Measurements from ENCODE around the gene TIGD4. TPM values are rescaled to one million over a fixed set of nuclear protein-coding genes. Genes with fewer than 3 reads are reported as not detected.

Gene TIGD4
- total and polyA plus RNA-seq, 2 of the 13 experiments (the other 11 are each of a cell fraction or from before 2014, with no cell fraction given) = 0.15 to 0.62 TPM

DNA sequence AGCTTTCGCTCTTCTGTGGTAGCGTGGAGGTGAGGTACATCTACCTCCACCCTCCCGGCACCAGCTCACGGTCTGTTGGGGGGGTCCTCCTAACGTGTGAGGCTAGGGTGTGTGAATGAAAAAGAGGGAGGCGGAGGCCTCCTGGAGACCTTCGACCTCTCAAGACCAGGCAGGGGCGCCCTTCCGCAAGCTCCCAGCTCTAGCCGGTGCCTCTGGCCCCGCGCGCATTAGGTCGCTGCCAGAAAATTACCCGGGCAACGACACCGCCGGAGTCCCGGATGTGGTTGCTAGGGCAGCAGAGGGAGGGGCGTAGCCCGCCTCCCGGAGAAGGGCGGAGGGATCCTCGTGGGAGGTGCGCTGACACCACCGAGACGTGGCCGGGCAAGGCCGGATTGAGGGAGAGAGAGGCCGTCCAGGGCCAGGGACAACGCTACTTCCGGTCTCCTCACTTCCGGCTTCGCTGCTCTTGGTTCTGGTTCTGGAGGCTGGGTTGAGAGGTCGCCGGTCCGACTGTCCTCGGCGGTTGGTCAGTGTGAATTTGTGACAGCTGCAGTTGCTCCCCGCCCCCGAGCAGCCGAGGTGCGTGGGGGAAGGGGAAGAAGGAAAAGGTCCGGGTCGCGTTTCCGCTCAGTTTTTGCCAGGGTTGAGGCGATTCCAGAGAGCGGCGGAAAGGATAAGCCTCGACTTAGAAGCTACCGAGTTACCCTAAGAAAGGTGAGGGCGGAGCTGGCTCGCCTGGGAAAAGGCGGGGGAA is at the start of gene TIGD4, which contains the start of gene ARFIP1 (continued):
- TF ChIP-seq SMAD1 (CRISPR knock-in tag; IDR thresholded peaks at IDR 0.05; ENCODE audit: borderline replicate concordance, low read depth) (0 out of 2 replicates have a peak, but pooled peaks have one; percentile 66), SATB2 (CRISPR knock-in tag; IDR thresholded peaks at IDR 0.05) (no peak), FLYWCH1 (CRISPR knock-in tag; IDR thresholded peaks at IDR 0.05) (no peak), XRCC5 (optimal IDR thresholded peaks at IDR 0.05; ENCODE audit: low read length) (peak; percentile 18), ZNF10 (CRISPR knock-in tag; IDR thresholded peaks at IDR 0.05; ENCODE audit: borderline replicate concordance, low read depth) (no peak), ZNF33A (CRISPR knock-in tag; IDR thresholded peaks at IDR 0.05; ENCODE audit: borderline replicate concordance) (no peak; the same call in 1 of the 2 replicates), MYNN (CRISPR knock-in tag; IDR thresholded peaks at IDR 0.05; ENCODE audit: low read depth) (no peak; the same call in 1 of the 2 replicates), ZNF274 (CRISPR knock-in tag; IDR thresholded peaks at IDR 0.05) (peak; percentile 78), ZNF572 (CRISPR knock-in tag; IDR thresholded peaks at IDR 0.05) (0 out of 2 replicates have a peak, but pooled peaks have one; percentile 53), FOXC1 (CRISPR knock-in tag; IDR thresholded peaks at IDR 0.05; ENCODE audit: borderline replicate concordance) (peak; percentile 81; the same call in 1 of the 2 replicates), HNRNPLL (IDR thresholded peaks at IDR 0.05; ENCODE audit: low read depth, low read length, poor library complexity, severe bottlenecking) (peak; percentile 85), THAP11 (CRISPR knock-in tag; IDR thresholded peaks at IDR 0.05) (peak; percentile 94), NCOA1 (CRISPR knock-in tag; IDR thresholded peaks at IDR 0.05) (peak; percentile 94), ZSCAN31 (CRISPR knock-in tag; IDR thresholded peaks at IDR 0.05; ENCODE audit: low read depth) (peak; percentile 69; the same call in 1 of the 2 replicates), SCMH1 (CRISPR knock-in tag; IDR thresholded peaks at IDR 0.05; ENCODE audit: borderline replicate concordance) (no peak), YEATS2 (CRISPR knock-in tag; IDR thresholded peaks at IDR 0.05; ENCODE audit: borderline replicate concordance) (peak; percentile 89)
- TF ChIP-seq, protein P1, sequence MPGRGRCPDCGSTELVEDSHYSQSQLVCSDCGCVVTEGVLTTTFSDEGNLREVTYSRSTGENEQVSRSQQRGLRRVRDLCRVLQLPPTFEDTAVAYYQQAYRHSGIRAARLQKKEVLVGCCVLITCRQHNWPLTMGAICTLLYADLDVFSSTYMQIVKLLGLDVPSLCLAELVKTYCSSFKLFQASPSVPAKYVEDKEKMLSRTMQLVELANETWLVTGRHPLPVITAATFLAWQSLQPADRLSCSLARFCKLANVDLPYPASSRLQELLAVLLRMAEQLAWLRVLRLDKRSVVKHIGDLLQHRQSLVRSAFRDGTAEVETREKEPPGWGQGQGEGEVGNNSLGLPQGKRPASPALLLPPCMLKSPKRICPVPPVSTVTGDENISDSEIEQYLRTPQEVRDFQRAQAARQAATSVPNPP (CRISPR knock-in tag; IDR thresholded peaks at IDR 0.05) = peak; percentile 67; the same call in 1 of the 2 replicates
- TF ChIP-seq, protein P2, sequence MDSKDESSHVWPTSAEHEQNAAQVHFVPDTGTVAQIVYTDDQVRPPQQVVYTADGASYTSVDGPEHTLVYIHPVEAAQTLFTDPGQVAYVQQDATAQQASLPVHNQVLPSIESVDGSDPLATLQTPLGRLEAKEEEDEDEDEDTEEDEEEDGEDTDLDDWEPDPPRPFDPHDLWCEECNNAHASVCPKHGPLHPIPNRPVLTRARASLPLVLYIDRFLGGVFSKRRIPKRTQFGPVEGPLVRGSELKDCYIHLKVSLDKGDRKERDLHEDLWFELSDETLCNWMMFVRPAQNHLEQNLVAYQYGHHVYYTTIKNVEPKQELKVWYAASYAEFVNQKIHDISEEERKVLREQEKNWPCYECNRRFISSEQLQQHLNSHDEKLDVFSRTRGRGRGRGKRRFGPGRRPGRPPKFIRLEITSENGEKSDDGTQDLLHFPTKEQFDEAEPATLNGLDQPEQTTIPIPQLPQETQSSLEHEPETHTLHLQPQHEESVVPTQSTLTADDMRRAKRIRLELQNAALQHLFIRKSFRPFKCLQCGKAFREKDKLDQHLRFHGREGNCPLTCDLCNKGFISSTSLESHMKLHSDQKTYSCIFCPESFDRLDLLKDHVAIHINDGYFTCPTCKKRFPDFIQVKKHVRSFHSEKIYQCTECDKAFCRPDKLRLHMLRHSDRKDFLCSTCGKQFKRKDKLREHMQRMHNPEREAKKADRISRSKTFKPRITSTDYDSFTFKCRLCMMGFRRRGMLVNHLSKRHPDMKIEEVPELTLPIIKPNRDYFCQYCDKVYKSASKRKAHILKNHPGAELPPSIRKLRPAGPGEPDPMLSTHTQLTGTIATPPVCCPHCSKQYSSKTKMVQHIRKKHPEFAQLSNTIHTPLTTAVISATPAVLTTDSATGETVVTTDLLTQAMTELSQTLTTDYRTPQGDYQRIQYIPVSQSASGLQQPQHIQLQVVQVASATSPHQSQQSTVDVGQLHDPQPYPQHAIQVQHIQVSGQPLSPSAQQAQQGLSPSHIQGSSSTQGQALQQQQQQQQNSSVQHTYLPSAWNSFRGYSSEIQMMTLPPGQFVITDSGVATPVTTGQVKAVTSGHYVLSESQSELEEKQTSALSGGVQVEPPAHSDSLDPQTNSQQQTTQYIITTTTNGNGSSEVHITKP (CRISPR knock-in tag; IDR thresholded peaks at IDR 0.05; ENCODE audit: low read depth) = no peak; the same call in 1 of the 2 replicates
- TF ChIP-seq, protein P3, sequence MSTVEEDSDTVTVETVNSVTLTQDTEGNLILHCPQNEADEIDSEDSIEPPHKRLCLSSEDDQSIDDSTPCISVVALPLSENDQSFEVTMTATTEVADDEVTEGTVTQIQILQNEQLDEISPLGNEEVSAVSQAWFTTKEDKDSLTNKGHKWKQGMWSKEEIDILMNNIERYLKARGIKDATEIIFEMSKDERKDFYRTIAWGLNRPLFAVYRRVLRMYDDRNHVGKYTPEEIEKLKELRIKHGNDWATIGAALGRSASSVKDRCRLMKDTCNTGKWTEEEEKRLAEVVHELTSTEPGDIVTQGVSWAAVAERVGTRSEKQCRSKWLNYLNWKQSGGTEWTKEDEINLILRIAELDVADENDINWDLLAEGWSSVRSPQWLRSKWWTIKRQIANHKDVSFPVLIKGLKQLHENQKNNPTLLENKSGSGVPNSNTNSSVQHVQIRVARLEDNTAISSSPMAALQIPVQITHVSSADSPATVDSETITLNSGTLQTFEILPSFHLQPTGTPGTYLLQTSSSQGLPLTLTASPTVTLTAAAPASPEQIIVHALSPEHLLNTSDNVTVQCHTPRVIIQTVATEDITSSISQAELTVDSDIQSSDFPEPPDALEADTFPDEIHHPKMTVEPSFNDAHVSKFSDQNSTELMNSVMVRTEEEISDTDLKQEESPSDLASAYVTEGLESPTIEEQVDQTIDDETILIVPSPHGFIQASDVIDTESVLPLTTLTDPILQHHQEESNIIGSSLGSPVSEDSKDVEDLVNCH (CRISPR knock-in tag; IDR thresholded peaks at IDR 0.05) = peak; percentile 99
- TF ChIP-seq, protein P4, sequence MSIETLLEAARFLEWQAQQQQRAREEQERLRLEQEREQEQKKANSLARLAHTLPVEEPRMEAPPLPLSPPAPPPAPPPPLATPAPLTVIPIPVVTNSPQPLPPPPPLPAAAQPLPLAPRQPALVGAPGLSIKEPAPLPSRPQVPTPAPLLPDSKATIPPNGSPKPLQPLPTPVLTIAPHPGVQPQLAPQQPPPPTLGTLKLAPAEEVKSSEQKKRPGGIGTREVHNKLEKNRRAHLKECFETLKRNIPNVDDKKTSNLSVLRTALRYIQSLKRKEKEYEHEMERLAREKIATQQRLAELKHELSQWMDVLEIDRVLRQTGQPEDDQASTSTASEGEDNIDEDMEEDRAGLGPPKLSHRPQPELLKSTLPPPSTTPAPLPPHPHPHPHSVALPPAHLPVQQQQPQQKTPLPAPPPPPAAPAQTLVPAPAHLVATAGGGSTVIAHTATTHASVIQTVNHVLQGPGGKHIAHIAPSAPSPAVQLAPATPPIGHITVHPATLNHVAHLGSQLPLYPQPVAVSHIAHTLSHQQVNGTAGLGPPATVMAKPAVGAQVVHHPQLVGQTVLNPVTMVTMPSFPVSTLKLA (IDR thresholded peaks at IDR 0.05) = peak; percentile 59
